ENCODE measurements around the gene MVK.

DNA sequence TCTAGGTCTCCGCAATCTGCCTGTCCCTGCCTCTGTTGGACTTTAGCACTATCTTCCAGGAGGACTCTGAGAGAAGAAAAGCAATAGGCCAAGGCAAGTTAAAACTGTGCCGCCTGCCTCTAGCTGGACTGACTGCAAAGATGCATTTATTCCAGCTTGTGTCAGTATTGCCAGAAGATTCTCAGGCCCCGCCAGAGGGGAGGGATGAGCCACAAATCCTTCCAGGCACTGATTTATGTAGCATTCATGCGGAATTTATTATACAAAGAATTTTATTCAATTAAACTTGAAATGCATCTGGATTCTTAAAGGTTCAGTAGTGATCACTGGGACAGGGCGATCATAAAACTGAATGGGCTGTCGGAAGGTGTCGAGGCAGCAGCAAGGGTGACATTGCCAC, 20.1 kb upstream of the MVK start:
- no peak for TF ChIP-seq EZH2 (IDR thresholded peaks at IDR 0.05; ENCODE audit: borderline replicate concordance, low read length)
- TF ChIP-seq, protein P1, sequence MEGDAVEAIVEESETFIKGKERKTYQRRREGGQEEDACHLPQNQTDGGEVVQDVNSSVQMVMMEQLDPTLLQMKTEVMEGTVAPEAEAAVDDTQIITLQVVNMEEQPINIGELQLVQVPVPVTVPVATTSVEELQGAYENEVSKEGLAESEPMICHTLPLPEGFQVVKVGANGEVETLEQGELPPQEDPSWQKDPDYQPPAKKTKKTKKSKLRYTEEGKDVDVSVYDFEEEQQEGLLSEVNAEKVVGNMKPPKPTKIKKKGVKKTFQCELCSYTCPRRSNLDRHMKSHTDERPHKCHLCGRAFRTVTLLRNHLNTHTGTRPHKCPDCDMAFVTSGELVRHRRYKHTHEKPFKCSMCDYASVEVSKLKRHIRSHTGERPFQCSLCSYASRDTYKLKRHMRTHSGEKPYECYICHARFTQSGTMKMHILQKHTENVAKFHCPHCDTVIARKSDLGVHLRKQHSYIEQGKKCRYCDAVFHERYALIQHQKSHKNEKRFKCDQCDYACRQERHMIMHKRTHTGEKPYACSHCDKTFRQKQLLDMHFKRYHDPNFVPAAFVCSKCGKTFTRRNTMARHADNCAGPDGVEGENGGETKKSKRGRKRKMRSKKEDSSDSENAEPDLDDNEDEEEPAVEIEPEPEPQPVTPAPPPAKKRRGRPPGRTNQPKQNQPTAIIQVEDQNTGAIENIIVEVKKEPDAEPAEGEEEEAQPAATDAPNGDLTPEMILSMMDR (IDR thresholded peaks at IDR 0.05; ENCODE audit: low read length), result no peak

All from OCI-LY1 (cell line).